Activated CD4-positive, alpha-beta T cell treated with anti-CD3 and anti-CD28 coated beads, Interleukin-2, amount 10 ng/mL, durations not matched to agents 7 days and 5 days (primary cell): ENCODE measurements around the gene ADCY4. TPM values are rescaled to one million over a fixed set of nuclear protein-coding genes. Genes with fewer than 3 reads are reported as not detected.

Source experiments
- CTCF ChIA-PET: fragments of 350-600 bp; sonication (Branson Sonifier 250); formaldehyde crosslinking; loops from one replicate; lab custom pipeline; 2021; ENCODE audit warnings: antibody characterized with exemption; lab: Charles Lee
- POLR2A ChIA-PET: fragments of 350-600 bp; sonication (Branson Sonifier 250); formaldehyde crosslinking; loops from one replicate; lab custom pipeline; 2021; ENCODE audit warnings: antibody characterized with exemption; lab: Charles Lee
- DNase-seq: peaks from one replicate; pipeline ENCODE4 v3.0.0-alpha.2; 2020
- H3K27ac Mint-ChIP-seq: one replicate; pipeline ENCODE4 v1.8.0; 2021; ENCODE audit warnings: mild to moderate bottlenecking, moderate library complexity, mixed read lengths
- H3K27me3 Mint-ChIP-seq: one replicate; pipeline ENCODE4 v1.8.0; 2021; ENCODE audit warnings: mixed read lengths
- H3K36me3 Mint-ChIP-seq: one replicate; pipeline ENCODE4 v1.8.0; 2021; ENCODE audit warnings: low read depth, mixed read lengths
- H3K4me1 Mint-ChIP-seq: one replicate; pipeline ENCODE4 v1.8.0; 2021; ENCODE audit warnings: mixed read lengths
- H3K4me3 Mint-ChIP-seq: one replicate; pipeline ENCODE4 v1.8.0; 2021; ENCODE audit warnings: mild to moderate bottlenecking, moderate library complexity, mixed read lengths
- H3K9me3 Mint-ChIP-seq: one replicate; pipeline ENCODE4 v1.8.0; 2021; ENCODE audit warnings: mixed read lengths
- total RNA-seq, 2 experiments: library from RNA; stranded (reverse); gene quantifications; one replicate each; pipeline ENCODE4 v1.2.3, GENCODE V29; 2021

The ADCY4 gene
- total RNA-seq, 2 experiments from 2014 or later = 4.1 to 5.3 TPM

GRCh38 chr14:24284501-24285035, 50.3 kb downstream of the ADCY4 start:
- DNase-seq = no peak
- Mint-ChIP-seq H3K36me3 (peaks cover 1% of the 10 kb centered on the region), H3K9me3 (no peaks in the 10 kb centered on the region), H3K27me3 (peaks cover 5% of the 10 kb centered on the region), H3K4me1 (peaks cover 22% of the 10 kb centered on the region), H3K4me3 (no peak overlapping the region), H3K27ac (no peak overlapping the region)
- ChIA-PET POLR2A (no interaction called here), CTCF (interaction anchor here (1.5 to 3.4 kb wide), 3 partner anchors 14 to 50 kb away, joined by 3 to 23 read pairs (median 4); partner anchors contain the start of gene RABGGTA)

GRCh38 chr14:24283796-24284460, 50.9 kb downstream of the ADCY4 start:
- Mint-ChIP-seq H3K27ac (no peak overlapping the region), H3K36me3 (peaks cover 1% of the 10 kb centered on the region), H3K4me1 (peaks cover 24% of the 10 kb centered on the region), H3K27me3 (peaks cover 5% of the 10 kb centered on the region), H3K9me3 (no peaks in the 10 kb centered on the region), H3K4me3 (no peak overlapping the region)
- DNase-seq = no peak
- ChIA-PET POLR2A (no interaction called here), CTCF (interaction anchor here (0.6 to 3.4 kb wide), 7 partner anchors 8 to 147 kb away, joined by 3 to 23 read pairs (median 3); partner anchors contain the start of genes RABGGTA and TINF2)

GRCh38 chr14:24282736-24283135, 52.1 kb downstream of the ADCY4 start:
- Mint-ChIP-seq H3K27me3 (peaks cover 5% of the 10 kb centered on the region), H3K27ac (no peak overlapping the region), H3K4me3 (no peak overlapping the region), H3K9me3 (no peaks in the 10 kb centered on the region), H3K36me3 (no peaks in the 10 kb centered on the region), H3K4me1 (peaks cover 30% of the 10 kb centered on the region)
- no peak for DNase-seq
- ChIA-PET CTCF (interaction anchor here (0.6 to 5.2 kb wide), 7 partner anchors 10 to 905 kb away, joined by 3 to 31 read pairs (median 6); partner anchors contain the start of genes RABGGTA and TINF2), POLR2A (no interaction called here)

- Mint-ChIP-seq H3K27ac (no peak overlapping the region), H3K9me3 (no peaks in the 10 kb centered on the region), H3K27me3 (peaks cover 5% of the 10 kb centered on the region), H3K4me3 (no peak overlapping the region), H3K4me1 (peaks cover 36% of the 10 kb centered on the region), H3K36me3 (peaks cover 3% of the 10 kb centered on the region)
- DNase-seq = no peak
- CTCF ChIA-PET = interaction anchor here (0.6 to 5.2 kb wide), 5 partner anchors 9 to 730 kb away, joined by 3 to 37 read pairs (median 22); partner anchors contain the start of genes RABGGTA, TINF2 and ZFHX2
- POLR2A ChIA-PET = no interaction called here
These were observed 53.2 kb downstream of the ADCY4 start for GRCh38 chr14:24281636-24282035.

GRCh38 chr14:24280797-24281460, 53.9 kb downstream of the ADCY4 start:
- no peaks in the 10 kb centered on the region for H3K9me3 Mint-ChIP-seq
- peaks cover 3% of the 10 kb centered on the region for H3K27me3 Mint-ChIP-seq
- ChIA-PET CTCF (interaction anchor here (0.6 to 5.2 kb wide), 9 partner anchors 10 to 66 kb away, joined by 3 to 37 read pairs (median 5); partner anchors contain the start of genes DHRS1, NOP9, RABGGTA and TINF2), POLR2A (no interaction called here)
- H3K27ac Mint-ChIP-seq = no peak overlapping the region
- no peak for DNase-seq
- H3K4me1 Mint-ChIP-seq = peaks cover 37% of the 10 kb centered on the region
- no peak overlapping the region for H3K4me3 Mint-ChIP-seq
- H3K36me3 Mint-ChIP-seq = peaks cover 3% of the 10 kb centered on the region

GRCh38 chr14:24279301-24280186, 55.3 kb downstream of the ADCY4 start:
- Mint-ChIP-seq H3K36me3 (peaks cover 3% of the 10 kb centered on the region), H3K9me3 (no peaks in the 10 kb centered on the region), H3K4me3 (no peak overlapping the region), H3K4me1 (peaks cover 43% of the 10 kb centered on the region), H3K27ac (peak overlapping the region; percentile 75), H3K27me3 (peaks cover 3% of the 10 kb centered on the region)
- CTCF ChIA-PET = interaction anchor here (1.0 to 5.2 kb wide), 7 partner anchors 9 to 41 kb away, joined by 3 to 37 read pairs (median 17); partner anchors contain the start of genes CIDEB, DHRS1, NOP9 and RABGGTA
- peak; percentile 47 for DNase-seq
- POLR2A ChIA-PET = no interaction called here

GRCh38 chr14:24278424-24278823, 56.4 kb downstream of the ADCY4 start:
- peaks cover 3% of the 10 kb centered on the region for H3K27me3 Mint-ChIP-seq
- DNase-seq = no peak
- no peaks in the 10 kb centered on the region for H3K9me3 Mint-ChIP-seq
- ChIA-PET CTCF (interaction anchor here (4.2 to 5.2 kb wide), 2 partner anchors 12 to 19 kb away, joined by 31 to 37 read pairs; no protein-coding TSS in a partner anchor), POLR2A (no interaction called here)
- H3K4me3 Mint-ChIP-seq = no peak overlapping the region
- H3K27ac Mint-ChIP-seq = peak overlapping the region; percentile 15
- H3K36me3 Mint-ChIP-seq = peaks cover 3% of the 10 kb centered on the region
- peaks cover 52% of the 10 kb centered on the region for H3K4me1 Mint-ChIP-seq

- ChIA-PET CTCF (interaction anchor here (0.6 to 4.2 kb wide), 4 partner anchors 11 to 34 kb away, joined by 3 to 37 read pairs (median 6); partner anchors contain the start of gene LTB4R), POLR2A (no interaction called here)
- H3K4me3 Mint-ChIP-seq = no peak overlapping the region
- no peaks in the 10 kb centered on the region for H3K9me3 Mint-ChIP-seq
- H3K4me1 Mint-ChIP-seq = peaks cover 58% of the 10 kb centered on the region
- H3K36me3 Mint-ChIP-seq = peaks cover 3% of the 10 kb centered on the region
- H3K27ac Mint-ChIP-seq = peak overlapping the region; percentile 6
- no peak for DNase-seq
- H3K27me3 Mint-ChIP-seq = peaks cover 3% of the 10 kb centered on the region
These were observed 57.1 kb downstream of the ADCY4 start for GRCh38 chr14:24277606-24278321.

- no peak overlapping the region for H3K27ac Mint-ChIP-seq
- peaks cover 3% of the 10 kb centered on the region for H3K27me3 Mint-ChIP-seq
- no peak for DNase-seq
- ChIA-PET CTCF (interaction anchor here (0.6 to 2.2 kb wide), 5 partner anchors 12 to 41 kb away, joined by 3 to 6 read pairs (median 4); partner anchors contain the start of genes CIDEB and LTB4R), POLR2A (no interaction called here)
- H3K4me1 Mint-ChIP-seq = peaks cover 65% of the 10 kb centered on the region
- H3K36me3 Mint-ChIP-seq = peaks cover 3% of the 10 kb centered on the region
- no peaks in the 10 kb centered on the region for H3K9me3 Mint-ChIP-seq
- no peak overlapping the region for H3K4me3 Mint-ChIP-seq
These were observed 57.8 kb downstream of the ADCY4 start for GRCh38 chr14:24277071-24277470.

GRCh38 chr14:24274101-24274543, 60.7 kb downstream of the ADCY4 start:
- no peaks in the 10 kb centered on the region for H3K27me3 Mint-ChIP-seq
- H3K4me1 Mint-ChIP-seq = peaks cover 67% of the 10 kb centered on the region
- peaks cover 3% of the 10 kb centered on the region for H3K36me3 Mint-ChIP-seq
- POLR2A ChIA-PET = interaction anchor here (0.6 to 1.1 kb wide), 3 partner anchors 16 to 63 kb away, joined by 3 to 4 read pairs (median 3); partner anchors contain the start of gene TINF2
- CTCF ChIA-PET = interaction anchor here (0.9 to 1.9 kb wide), 7 partner anchors 10 to 158 kb away, joined by 3 to 9 read pairs (median 4); partner anchors contain the start of genes IRF9, TGM1 and TINF2
- no peaks in the 10 kb centered on the region for H3K9me3 Mint-ChIP-seq
- peak; percentile 52 for DNase-seq
- H3K4me3 Mint-ChIP-seq = no peak overlapping the region
- H3K27ac Mint-ChIP-seq = peak overlapping the region; percentile 81

- POLR2A ChIA-PET = interaction anchor here (0.6 to 1.1 kb wide), 3 partner anchors 8 to 62 kb away, joined by 3 to 4 read pairs (median 3); partner anchors contain the start of gene TINF2
- Mint-ChIP-seq H3K4me3 (no peak overlapping the region), H3K4me1 (peaks cover 61% of the 10 kb centered on the region), H3K36me3 (peaks cover 3% of the 10 kb centered on the region), H3K9me3 (no peaks in the 10 kb centered on the region), H3K27ac (peak overlapping the region; percentile 81), H3K27me3 (no peaks in the 10 kb centered on the region)
- no peak for DNase-seq
- CTCF ChIA-PET = interaction anchor here (0.9 to 3.5 kb wide), 8 partner anchors 9 to 158 kb away, joined by 3 to 22 read pairs (median 5); partner anchors contain the start of genes CIDEB, IRF9, TGM1 and TINF2
These were observed 61.4 kb downstream of the ADCY4 start for GRCh38 chr14:24273422-24273998.
